A549 (cell line): Measurements from ENCODE around the gene RBP7. TPM values are rescaled to one million over a fixed set of nuclear protein-coding genes. Genes with fewer than 3 reads are reported as not detected.

ENCODE experiments used
- ATAC-seq, 2 experiments: fragments of 200-7000 bp in 1 of 2; fragments of >200 bp in 1 of 2; cut with Nextera tagmentation in 1 of 2; cut with Tn5 transposase in 1 of 2; 3 replicates each; pipeline versions ENCODE4 v1.8.0 to v1.9.1; 2018 to 2020; ENCODE audit warnings: mild to moderate bottlenecking in 1 of 2, moderate library complexity in 1 of 2
- CTCF ChIA-PET: fragments of 300-600 bp; sonication (Branson Sonifier 250); formaldehyde crosslinking; extraction: SDS; loops from one replicate; lab custom pipeline; 2021; ENCODE audit warnings: antibody characterized with exemption, inconsistent platforms; lab: Yijun Ruan, JAX
- POLR2A ChIA-PET: fragments of 350-600 bp; formaldehyde crosslinking; extraction: SDS; loops from one replicate; lab custom pipeline; 2021; ENCODE audit warnings: antibody characterized with exemption, inconsistent platforms; lab: Yijun Ruan, JAX
- DNase-seq, 2 experiments: peaks; one replicate each; pipeline versions ENCODE4 v3.0.0 to v3.0.0-alpha.2; 2011 to 2016; ENCODE audit warnings: low read depth in 1 of 2, low spot score in 1 of 2
- FAIRE-seq: peaks from 2 replicates; lab custom pipeline; 2011; peaks lifted over from hg19 to GRCh38; lab: Jason Lieb, UNC
- H3K27ac ChIP-seq, 2 experiments: fragments of >200 bp; sonication (Bioruptor Twin); formaldehyde crosslinking; 3 replicates each; pipeline ENCODE4 v1.5.1; 2016 to 2017
- H3K4me1 ChIP-seq: fragments of >200 bp; sonication (Bioruptor Twin); formaldehyde crosslinking; 3 replicates; pipeline ENCODE4 v1.6.1; 2016
- H3K4me2 ChIP-seq: fragments of >200 bp; sonication (Bioruptor Twin); formaldehyde crosslinking; 3 replicates; pipeline ENCODE4 v1.6.1; 2016
- H3K4me3 ChIP-seq: fragments of >200 bp; sonication (Bioruptor Twin); formaldehyde crosslinking; 3 replicates; pipeline ENCODE4 v1.5.1; 2016
- H3K9me3 ChIP-seq: fragments of >200 bp; sonication (Bioruptor Twin); formaldehyde crosslinking; 3 replicates; pipeline ENCODE4 v1.6.1; 2016
- BCL3 ChIP-seq: fragments of >200 bp; sonication (Bioruptor Twin); formaldehyde crosslinking; IDR thresholded peaks from 3 replicates; pipeline ENCODE4 v1.6.1; 2016
- BHLHE40 ChIP-seq: IDR thresholded peaks from 2 replicates; pipeline ENCODE4 v1.6.1; 2012; ENCODE audit warnings: low read depth, low read length, inconsistent platforms
- CHD2 ChIP-seq: fragments of 150-350 bp; IDR thresholded peaks from 2 replicates; pipeline ENCODE4 v1.6.1; 2014; ENCODE audit warnings: low read length; ENCODE audit not compliant: partially characterized antibody
- CHD4 ChIP-seq: fragments of 200-600 bp; sonication (generic); IDR thresholded peaks from 2 replicates; pipeline ENCODE4 v1.6.1; 2016; ENCODE audit warnings: antibody characterized with exemption, mild to moderate bottlenecking, borderline replicate concordance
- EHMT2 ChIP-seq: fragments of 200-600 bp; sonication (generic); IDR thresholded peaks from 2 replicates; pipeline ENCODE4 v1.6.1; 2016; ENCODE audit warnings: antibody characterized with exemption, low read depth, mild to moderate bottlenecking, moderate library complexity
- FOSL2 ChIP-seq, 2 experiments: fragments of 450-650 bp in 1 of 2; fragments of >200 bp in 1 of 2; sonication (Bioruptor Twin) in 1 of 2; formaldehyde crosslinking; IDR thresholded peaks; 2 replicates each; pipeline versions ENCODE4 v1.5.0 to v1.6.1; 2016 to 2020; ENCODE audit warnings: mild to moderate bottlenecking in 1 of 2, moderate library complexity in 1 of 2
- HES2 ChIP-seq: fragments of >200 bp; sonication (Bioruptor Twin); formaldehyde crosslinking; IDR thresholded peaks from 2 replicates; pipeline ENCODE4 v1.6.1; 2016
- HOXA7 ChIP-seq: fragments of 250-450 bp; sonication (Bioruptor Pico); IDR thresholded peaks from 2 replicates; pipeline ENCODE4 v1.5.0; 2020; ENCODE audit warnings: mild to moderate bottlenecking, moderate library complexity
- MAFK ChIP-seq: fragments of 450-650 bp; IDR thresholded peaks from 2 replicates; pipeline ENCODE4 v1.6.1; 2014; ENCODE audit not compliant: partially characterized antibody
- MAZ ChIP-seq: fragments of 150-350 bp; IDR thresholded peaks from 2 replicates; pipeline ENCODE4 v1.6.1; 2014; ENCODE audit warnings: antibody characterized with exemption, low read depth, low read length, borderline replicate concordance
- PHF8 ChIP-seq: fragments of 200-600 bp; sonication (generic); IDR thresholded peaks from 2 replicates; pipeline ENCODE4 v1.6.1; 2016; ENCODE audit warnings: low read depth, mild to moderate bottlenecking, antibody characterized with exemption, moderate library complexity, borderline replicate concordance
- POLR2AphosphoS2 ChIP-seq: conservative IDR thresholded peaks from 2 replicates; pipeline ENCODE4 v1.6.1; 2012; ENCODE audit warnings: low read length, improper control_type of control experiment, inconsistent platforms
- RAD21 ChIP-seq, 2 experiments: fragments of >200 bp in 1 of 2; sonication (Bioruptor Twin) in 1 of 2; formaldehyde crosslinking in 1 of 2; IDR thresholded peaks in 1 of 2; conservative IDR thresholded peaks in 1 of 2; 2 replicates in 1 of 2; 3 replicates in 1 of 2; pipeline ENCODE4 v1.6.1; 2012 to 2018; ENCODE audit warnings: inconsistent platforms in 1 of 2
- RCOR1 ChIP-seq: fragments of 150-350 bp; IDR thresholded peaks from 2 replicates; pipeline ENCODE4 v1.6.1; 2014; ENCODE audit warnings: antibody characterized with exemption, low read length, low read depth
- SMC3 ChIP-seq: fragments of >200 bp; sonication (Bioruptor Twin); formaldehyde crosslinking; IDR thresholded peaks from 3 replicates; pipeline ENCODE4 v1.6.1; 2018; ENCODE audit warnings: inconsistent platforms
- USF2 ChIP-seq: fragments of 450-650 bp; IDR thresholded peaks from 2 replicates; pipeline ENCODE4 v1.6.1; 2014; ENCODE audit warnings: antibody characterized with exemption
- ZC3H11A ChIP-seq: fragments of 450-650 bp; IDR thresholded peaks from 2 replicates; pipeline ENCODE4 v1.6.1; 2014; ENCODE audit warnings: antibody characterized with exemption, mild to moderate bottlenecking
- ZNF302 ChIP-seq: fragments of 250-450 bp; sonication (Bioruptor Pico); IDR thresholded peaks from 2 replicates; pipeline ENCODE4 v1.9.0; 2021; ENCODE audit warnings: inconsistent platforms, mild to moderate bottlenecking, moderate library complexity
- WGBS: methylation state at CpG from one replicate; pipeline ENCODE4 v1.1.6; 2017; ENCODE audit errors: missing lambda C conversion rate; 5-methylcytosine and 5-hydroxymethylcytosine counted together
- polyA plus RNA-seq, 4 experiments: library from polyadenylated mRNA; depleted of rRNA in 3 of 4; stranded (reverse); fragments of >200 nt; fragmentation: RNase III in 1 of 4; extraction: RNeasy Plus Mini Kit Qiagen cat#74134 plus additional on column Dnase treatment in 1 of 4; gene quantifications; 2 replicates in 3 of 4; 3 replicates in 1 of 4; pipeline ENCODE4 v1.2.3, GENCODE V29; 2011 to 2017
- TF ChIP-seq, protein P1 (sequence below): IDR thresholded peaks from 2 replicates; pipeline ENCODE4 v1.6.1; 2012
- TF ChIP-seq, protein P2 (sequence below): fragments of >200 bp; sonication (Bioruptor Twin); formaldehyde crosslinking; IDR thresholded peaks from 3 replicates; pipeline ENCODE4 v1.5.1; 2016
- TF ChIP-seq, protein P3 (sequence below): IDR thresholded peaks from 2 replicates; pipeline ENCODE4 v1.6.1; 2012

RBP7 gene
- polyA plus RNA-seq, 2 of the 4 experiments (the other 2 are of a cell fraction): 3.2 to 3.5 TPM

- FAIRE-seq (no peak), ATAC-seq (no peak), DNase-seq (no peak)
- H3K4me2 ChIP-seq: no peak overlapping the region
- no peak overlapping the region for H3K27ac ChIP-seq
- whole genome bisulfite sequencing: 91% methylated on average over 5 of the region's 5 CpGs
- peaks cover 20% of the 10 kb centered on the region for H3K4me1 ChIP-seq
- TF ChIP-seq, protein P1, sequence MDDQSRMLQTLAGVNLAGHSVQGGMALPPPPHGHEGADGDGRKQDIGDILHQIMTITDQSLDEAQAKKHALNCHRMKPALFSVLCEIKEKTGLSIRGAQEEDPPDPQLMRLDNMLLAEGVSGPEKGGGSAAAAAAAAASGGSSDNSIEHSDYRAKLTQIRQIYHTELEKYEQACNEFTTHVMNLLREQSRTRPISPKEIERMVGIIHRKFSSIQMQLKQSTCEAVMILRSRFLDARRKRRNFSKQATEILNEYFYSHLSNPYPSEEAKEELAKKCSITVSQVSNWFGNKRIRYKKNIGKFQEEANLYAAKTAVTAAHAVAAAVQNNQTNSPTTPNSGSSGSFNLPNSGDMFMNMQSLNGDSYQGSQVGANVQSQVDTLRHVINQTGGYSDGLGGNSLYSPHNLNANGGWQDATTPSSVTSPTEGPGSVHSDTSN: no peak
- no peak for TF ChIP-seq USF2
- no peak for TF ChIP-seq EHMT2
- TF ChIP-seq ZC3H11A: no peak
- no peak for TF ChIP-seq HES2
- no peak for TF ChIP-seq MAZ
- POLR2A ChIA-PET: no interaction called here
- H3K9me3 ChIP-seq: no peaks in the 10 kb centered on the region
- CTCF ChIA-PET: interaction anchor here (1.5 kb wide), 1 partner anchor 10 kb away, joined by 4 read pairs; no protein-coding TSS in a partner anchor
- no peak overlapping the region for H3K4me3 ChIP-seq
Measured at GRCh38 chr1:10061276-10061675, 64.2 kb downstream of the RBP7 start.

- H3K4me2 ChIP-seq: no peak overlapping the region
- ChIA-PET POLR2A (no interaction called here), CTCF (interaction anchor here (1.4 to 1.6 kb wide), 2 partner anchors 17 to 28 kb away, joined by 3 read pairs; no protein-coding TSS in a partner anchor)
- H3K4me3 ChIP-seq: no peak overlapping the region
- no peak for FAIRE-seq
- no peaks in the 10 kb centered on the region for H3K9me3 ChIP-seq
- DNase-seq: no peak
- no peak for ATAC-seq
- no peak for TF ChIP-seq CHD2
- TF ChIP-seq, protein P2, sequence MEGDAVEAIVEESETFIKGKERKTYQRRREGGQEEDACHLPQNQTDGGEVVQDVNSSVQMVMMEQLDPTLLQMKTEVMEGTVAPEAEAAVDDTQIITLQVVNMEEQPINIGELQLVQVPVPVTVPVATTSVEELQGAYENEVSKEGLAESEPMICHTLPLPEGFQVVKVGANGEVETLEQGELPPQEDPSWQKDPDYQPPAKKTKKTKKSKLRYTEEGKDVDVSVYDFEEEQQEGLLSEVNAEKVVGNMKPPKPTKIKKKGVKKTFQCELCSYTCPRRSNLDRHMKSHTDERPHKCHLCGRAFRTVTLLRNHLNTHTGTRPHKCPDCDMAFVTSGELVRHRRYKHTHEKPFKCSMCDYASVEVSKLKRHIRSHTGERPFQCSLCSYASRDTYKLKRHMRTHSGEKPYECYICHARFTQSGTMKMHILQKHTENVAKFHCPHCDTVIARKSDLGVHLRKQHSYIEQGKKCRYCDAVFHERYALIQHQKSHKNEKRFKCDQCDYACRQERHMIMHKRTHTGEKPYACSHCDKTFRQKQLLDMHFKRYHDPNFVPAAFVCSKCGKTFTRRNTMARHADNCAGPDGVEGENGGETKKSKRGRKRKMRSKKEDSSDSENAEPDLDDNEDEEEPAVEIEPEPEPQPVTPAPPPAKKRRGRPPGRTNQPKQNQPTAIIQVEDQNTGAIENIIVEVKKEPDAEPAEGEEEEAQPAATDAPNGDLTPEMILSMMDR: no peak
- no peak for TF ChIP-seq SMC3
- no peak for TF ChIP-seq FOSL2 (IDR thresholded peaks at IDR 0.05)
- no peak for TF ChIP-seq FOSL2 (CRISPR knock-in tag; IDR thresholded peaks at IDR 0.05)
- TF ChIP-seq HES2: no peak
- TF ChIP-seq, all 56 proteins: peak for 0
- Histone ChIP-seq H3K27ac (no peak overlapping the region), H3K4me1 (peaks cover 8% of the 10 kb centered on the region; the same call in 2 of the 3 replicates)
- 92% methylated on average over 7 of the region's 7 CpGs for WGBS
Measured at GRCh38 chr1:10063878-10064277, 66.8 kb downstream of the RBP7 start.

DNA sequence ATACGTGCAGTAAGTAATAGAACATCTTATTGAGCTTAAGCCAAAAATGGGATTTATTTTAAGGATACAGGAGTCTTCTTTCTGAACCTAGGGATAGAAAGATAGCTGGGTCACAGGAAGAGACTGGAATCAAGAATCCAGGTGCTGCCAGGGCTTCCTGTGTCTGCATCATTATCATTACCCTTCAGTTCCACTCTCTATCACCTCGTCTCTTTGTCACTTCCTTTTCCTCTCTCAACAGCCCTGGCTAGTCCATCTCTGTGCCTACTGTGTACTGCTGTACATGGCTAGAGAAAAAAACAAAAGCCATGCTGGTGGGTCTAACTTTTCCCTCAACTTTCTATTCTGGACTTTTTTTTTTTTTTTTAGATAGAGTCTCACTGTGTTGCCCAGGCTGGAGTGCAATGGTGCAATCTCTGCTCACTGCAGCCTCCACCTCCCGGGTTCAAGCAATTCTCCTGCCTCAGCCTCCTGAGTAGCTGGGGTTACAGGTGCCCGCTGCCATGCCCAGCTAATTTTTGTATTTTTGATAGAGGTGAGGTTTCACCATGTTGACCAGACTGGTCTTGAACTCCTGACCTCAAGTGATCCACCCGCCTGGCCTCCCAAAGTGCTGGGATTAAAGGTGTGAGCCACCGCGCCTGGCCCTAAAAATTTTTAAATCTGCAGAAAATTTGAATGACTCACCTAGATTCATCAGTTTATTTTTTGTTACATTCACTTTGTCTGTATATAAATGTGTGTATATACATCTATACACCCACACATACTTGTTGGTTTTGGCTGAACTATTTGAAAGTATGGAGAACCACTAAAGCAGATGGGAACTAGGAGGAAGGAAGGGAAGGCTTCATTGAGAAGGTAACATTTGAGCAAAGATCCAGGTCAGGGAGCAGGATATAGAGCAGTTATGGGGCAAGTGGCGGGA, 67.7 kb downstream of the RBP7 start:
- 0 out of 3 replicates have a peak overlapping the region, but pooled peaks have one; percentile 19 for H3K4me2 ChIP-seq
- DNase-seq: no peak
- no peak; a peak in 1 of 6 replicates for ATAC-seq
- FAIRE-seq: no peak
- 0 out of 6 replicates have a peak overlapping the region, but pooled peaks of 1 of the 2 experiments have one; percentile 8 for H3K27ac ChIP-seq
- no peak overlapping the region for H3K4me3 ChIP-seq
- H3K9me3 ChIP-seq: no peaks in the 10 kb centered on the region
- 89% methylated on average over 8 of the region's 8 CpGs for WGBS
- POLR2A ChIA-PET: no interaction called here
- H3K4me1 ChIP-seq: peaks cover 8% of the 10 kb centered on the region; the same call in 2 of the 3 replicates
- CTCF ChIA-PET: interaction anchor here (1.4 to 1.6 kb wide), 2 partner anchors 18 to 27 kb away, joined by 3 read pairs; no protein-coding TSS in a partner anchor
- TF ChIP-seq, protein P3, sequence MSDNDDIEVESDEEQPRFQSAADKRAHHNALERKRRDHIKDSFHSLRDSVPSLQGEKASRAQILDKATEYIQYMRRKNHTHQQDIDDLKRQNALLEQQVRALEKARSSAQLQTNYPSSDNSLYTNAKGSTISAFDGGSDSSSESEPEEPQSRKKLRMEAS: no peak
- TF ChIP-seq RAD21 (conservative IDR thresholded peaks at IDR 0.05 in 1 of 2, IDR thresholded peaks at IDR 0.05 in 1 of 2) (no peak), EHMT2 (no peak), HOXA7 (CRISPR knock-in tag) (no peak), CHD4 (no peak), USF2 (no peak), RCOR1 (no peak), BHLHE40 (no peak), CHD2 (no peak), BCL3 (no peak), POLR2AphosphoS2 (no peak), MAFK (no peak), PHF8 (no peak), ZNF302 (CRISPR knock-in tag) (no peak)
- TF ChIP-seq, protein P1: no peak
